ENCODE results near the gene TUBAL3. TPM values are rescaled to one million over a fixed set of nuclear protein-coding genes. Genes with fewer than 3 reads are reported as not detected.
"Not testable (repeated sequence)": the region's sequence is repeated elsewhere in the genome, so short reads cannot be mapped to it uniquely, and the experiment has no call there.

TUBAL3 gene
- total and polyA plus RNA-seq, 5 donors = 0.43 to 1.7 (median 1.0) TPM

- Histone ChIP-seq H3K4me3 (ENCODE audit: low read length) (no peak overlapping the region), H3K9me3 (ENCODE audit: control insufficient read depth, low read length) (no peaks in the 10 kb centered on the region), H3K4me1 (ENCODE audit: control insufficient read depth, insufficient read depth, low read length) (no peaks in the 10 kb centered on the region), H3K27me3 (ENCODE audit: control insufficient read depth, insufficient read depth) (no peaks in the 10 kb centered on the region), H3K27ac (ENCODE audit: low read length) (no peak overlapping the region)
- WGBS = 77% methylated on average over 9 of the region's 9 CpGs
- ATAC-seq (no peak), DNase-seq (no peak)
- intact Hi-C loops (cut with DNase I) = no loop called here
Measured at GRCh38 chr10:5400468-5401240, 4.0 kb downstream of the TUBAL3 start.

DNA sequence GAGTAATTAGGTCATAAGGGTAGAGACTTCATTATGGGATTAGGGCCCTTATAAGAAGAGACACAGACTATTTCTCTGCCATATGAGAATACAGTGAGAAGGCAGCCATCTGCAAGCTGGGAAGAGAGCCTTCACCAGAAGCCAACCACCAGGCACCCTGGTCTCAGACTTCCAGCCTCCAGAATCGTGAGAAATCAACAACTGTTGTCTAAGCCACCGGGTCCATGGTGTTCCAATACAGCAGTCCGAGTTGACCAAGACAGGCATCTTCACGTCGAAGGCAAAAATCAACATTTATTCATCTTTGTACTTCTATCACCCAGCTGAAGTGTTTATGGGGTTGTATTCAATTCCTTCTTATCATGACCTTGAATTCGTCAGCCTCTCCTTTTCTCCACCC is 5.3 kb downstream of the TUBAL3 start:
- 77% methylated on average over 6 of the region's 6 CpGs for WGBS
- Histone ChIP-seq H3K9me3 (ENCODE audit: control insufficient read depth, low read length) (no peaks in the 10 kb centered on the region), H3K4me1 (ENCODE audit: control insufficient read depth, insufficient read depth, low read length) (no peaks in the 10 kb centered on the region), H3K4me3 (ENCODE audit: low read length) (no peak overlapping the region), H3K27ac (ENCODE audit: low read length) (no peak overlapping the region), H3K27me3 (ENCODE audit: control insufficient read depth, insufficient read depth) (no peaks in the 10 kb centered on the region)
- DNase-seq (no peak), ATAC-seq (no peak)
- intact Hi-C loops (cut with DNase I) = no loop called here

DNA sequence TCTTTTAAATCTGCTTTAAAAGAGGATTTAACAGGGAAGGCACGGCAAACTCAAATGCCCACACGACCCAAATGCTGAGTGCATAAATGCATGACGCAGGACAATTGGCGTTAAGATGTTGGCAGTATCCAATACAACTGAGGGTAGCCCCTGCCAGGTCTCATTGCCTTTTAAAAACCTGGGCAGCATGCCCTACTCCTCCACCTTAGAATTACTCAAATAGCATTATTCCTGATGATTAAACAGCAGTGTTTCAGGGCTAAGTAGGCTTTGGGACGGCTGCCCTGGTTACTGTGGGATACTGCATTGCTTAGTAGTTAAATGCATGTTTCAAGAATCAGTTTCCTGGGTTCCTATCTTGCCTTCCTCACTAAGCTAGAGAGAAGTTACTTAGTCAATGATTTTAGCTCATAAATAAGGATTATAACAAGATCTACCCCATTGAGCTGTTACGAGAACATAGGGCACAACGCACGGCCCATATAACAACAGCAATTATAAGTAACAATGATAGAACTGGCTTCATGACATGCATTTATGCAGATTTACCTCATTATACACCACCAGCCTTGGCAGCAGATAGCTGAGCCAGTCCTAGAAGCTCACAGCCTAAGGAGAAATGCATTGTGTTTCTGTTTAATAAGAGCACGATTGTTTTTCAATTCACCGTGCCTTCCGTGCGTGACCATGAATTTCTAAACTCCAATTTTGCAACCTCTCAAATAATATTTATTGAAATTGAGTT is 7.9 kb downstream of the TUBAL3 start:
- 92% methylated on average over 12 of the region's 12 CpGs for WGBS

DNA sequence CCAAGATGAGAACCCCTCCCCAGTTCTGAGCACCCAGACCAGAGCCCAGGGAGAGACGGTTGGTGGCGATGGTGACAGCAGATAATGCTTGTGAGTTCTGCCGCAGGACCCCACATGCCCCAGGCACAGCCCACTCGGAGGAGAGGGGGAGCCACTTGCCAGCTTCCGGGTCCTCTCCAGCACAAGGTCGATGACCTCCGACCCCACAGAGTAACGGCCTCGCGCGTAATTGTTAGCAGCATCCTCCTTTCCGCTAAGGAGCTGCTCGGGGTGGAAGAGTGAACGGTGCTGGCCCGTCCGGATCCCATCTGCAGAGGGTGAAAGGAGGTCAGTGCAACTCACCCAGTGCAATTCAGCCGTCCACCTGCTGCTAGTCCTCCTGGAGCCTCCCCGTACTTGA is 9.5 kb downstream of the TUBAL3 start:
- no peak overlapping the region for H3K27ac ChIP-seq (ENCODE audit: low read length)
- ATAC-seq = no peak
- no peak overlapping the region for H3K4me3 ChIP-seq (ENCODE audit: low read length)
- intact Hi-C loops (cut with DNase I) = no loop called here
- no peaks in the 10 kb centered on the region for H3K4me1 ChIP-seq (ENCODE audit: control insufficient read depth, insufficient read depth, low read length)
- H3K27me3 ChIP-seq (ENCODE audit: control insufficient read depth, insufficient read depth) = no peaks in the 10 kb centered on the region
- WGBS = 90% methylated on average over 18 of the region's 18 CpGs
- H3K9me3 ChIP-seq (ENCODE audit: control insufficient read depth, low read length) = no peaks in the 10 kb centered on the region
- DNase-seq = no peak

More for the DNA sequence above, 7.9 kb downstream of the TUBAL3 start:
- no peak for DNase-seq
- no peaks in the 10 kb centered on the region for H3K27me3 ChIP-seq (ENCODE audit: control insufficient read depth, insufficient read depth)
- ATAC-seq = no peak
- intact Hi-C loops (cut with DNase I) = no loop called here
- H3K4me3 ChIP-seq (ENCODE audit: low read length) = no peak overlapping the region
- no peak overlapping the region for H3K27ac ChIP-seq (ENCODE audit: low read length)
- H3K9me3 ChIP-seq (ENCODE audit: control insufficient read depth, low read length) = no peaks in the 10 kb centered on the region
- no peaks in the 10 kb centered on the region for H3K4me1 ChIP-seq (ENCODE audit: control insufficient read depth, insufficient read depth, low read length)

DNA sequence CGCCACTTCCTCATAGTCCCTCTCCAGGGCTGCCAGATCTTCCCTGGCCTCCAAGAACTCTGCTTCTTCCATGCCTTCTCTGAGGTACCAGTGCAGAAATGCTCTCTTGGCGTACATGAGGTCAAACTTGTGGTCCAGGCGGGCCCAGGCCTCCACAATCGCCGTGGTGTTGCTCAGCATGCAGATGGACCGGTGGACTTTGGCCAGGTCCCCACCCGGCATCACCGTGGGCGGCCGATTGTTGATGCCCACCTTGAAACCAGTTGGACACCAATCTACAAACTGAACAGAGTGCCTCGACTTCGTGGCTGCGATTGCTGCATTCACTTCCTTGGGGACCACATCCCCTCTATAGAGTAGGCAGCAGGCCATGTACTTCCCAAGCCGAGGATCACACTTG is 11.1 kb downstream of the TUBAL3 start:
- no peak overlapping the region for H3K27ac ChIP-seq (ENCODE audit: low read length)
- WGBS = 94% methylated on average over 14 of the region's 14 CpGs
- no peak overlapping the region for H3K4me3 ChIP-seq (ENCODE audit: low read length)
- DNase-seq = no peak
- no peaks in the 10 kb centered on the region for H3K27me3 ChIP-seq (ENCODE audit: control insufficient read depth, insufficient read depth)
- intact Hi-C loops (cut with DNase I) = no loop called here
- no peaks in the 10 kb centered on the region for H3K9me3 ChIP-seq (ENCODE audit: control insufficient read depth, low read length)
- ATAC-seq = no peak
- no peaks in the 10 kb centered on the region for H3K4me1 ChIP-seq (ENCODE audit: control insufficient read depth, insufficient read depth, low read length)

- peak in 1 of 2 donors; percentile 61 for ATAC-seq
- intact Hi-C loops (cut with DNase I) = no loop called here
- 74% methylated on average over 3 of the region's 3 CpGs for WGBS
- Histone ChIP-seq H3K27ac (ENCODE audit: low read length) (no peak overlapping the region), H3K9me3 (ENCODE audit: control insufficient read depth, low read length) (no peaks in the 10 kb centered on the region), H3K4me1 (ENCODE audit: control insufficient read depth, insufficient read depth, low read length) (no peaks in the 10 kb centered on the region), H3K27me3 (ENCODE audit: control insufficient read depth, insufficient read depth) (no peaks in the 10 kb centered on the region), H3K4me3 (ENCODE audit: low read length) (no peak overlapping the region)
- no peak for DNase-seq
Measured at GRCh38 chr10:5391790-5392189, 12.8 kb downstream of the TUBAL3 start.

- Histone ChIP-seq H3K4me1 (ENCODE audit: control insufficient read depth, insufficient read depth, low read length) (no peaks in the 10 kb centered on the region), H3K9me3 (ENCODE audit: control insufficient read depth, low read length) (no peaks in the 10 kb centered on the region), H3K27me3 (ENCODE audit: control insufficient read depth, insufficient read depth) (no peaks in the 10 kb centered on the region), H3K27ac (ENCODE audit: low read length) (no peak overlapping the region), H3K4me3 (ENCODE audit: low read length) (no peak overlapping the region)
- ATAC-seq (no peak), DNase-seq (no peak)
- 97% methylated on average over 1 of the region's 1 CpG for WGBS
- intact Hi-C loops (cut with DNase I) = no loop called here
Measured at GRCh38 chr10:5390607-5391205, 13.9 kb downstream of the TUBAL3 start.

DNA sequence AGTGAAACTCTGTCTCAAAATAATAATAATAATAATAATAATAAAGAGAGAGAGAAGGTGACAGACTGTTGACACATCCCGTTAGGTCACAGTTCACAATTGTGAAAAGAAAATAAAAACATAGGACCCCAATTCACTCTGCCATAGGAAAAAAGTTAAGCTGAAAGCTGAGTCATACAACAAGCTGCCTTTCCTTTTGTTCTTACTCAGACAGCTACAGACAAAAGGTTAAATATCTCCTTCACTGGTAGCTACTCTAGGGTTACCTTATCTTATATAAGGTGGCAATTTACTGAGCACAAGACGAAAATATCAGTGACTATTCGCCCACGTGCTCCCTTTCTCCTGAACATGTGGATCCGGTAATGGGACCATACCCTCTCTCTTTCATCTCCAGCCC is 17.5 kb downstream of the TUBAL3 start:
- intact Hi-C loops (cut with DNase I) = loop anchor here in 1 of 4 donors (5.0 kb wide), 1 partner anchor 540 kb away; no protein-coding TSS in a partner anchor
- WGBS = 83% methylated on average over 5 of the region's 5 CpGs

DNA sequence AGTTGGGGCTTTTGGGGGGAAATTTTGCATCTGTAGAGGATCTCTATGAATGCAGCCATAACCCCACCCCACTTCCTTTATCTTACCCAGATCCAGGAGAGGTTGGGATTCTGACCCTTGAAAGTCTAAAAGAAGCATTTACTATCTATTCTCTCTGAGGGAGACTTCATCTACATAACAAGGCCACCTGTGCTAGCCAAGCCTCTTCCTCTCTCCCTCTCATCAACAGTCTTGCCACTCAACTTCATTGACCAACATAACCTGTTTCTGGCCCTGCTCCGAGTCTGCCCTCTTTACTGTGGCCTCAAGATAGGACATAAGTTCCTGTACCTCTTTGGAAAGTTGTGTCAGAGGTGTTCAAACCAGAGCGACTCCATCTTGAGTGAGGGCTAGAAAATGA is 19.4 kb downstream of the TUBAL3 start:
- Histone ChIP-seq H3K27me3 (ENCODE audit: control insufficient read depth, insufficient read depth) (no peaks in the 10 kb centered on the region), H3K4me1 (ENCODE audit: control insufficient read depth, insufficient read depth, low read length) (no peaks in the 10 kb centered on the region), H3K9me3 (ENCODE audit: control insufficient read depth, low read length) (no peaks in the 10 kb centered on the region), H3K4me3 (ENCODE audit: low read length) (no peak overlapping the region), H3K27ac (ENCODE audit: low read length) (no peak overlapping the region)
- ATAC-seq (no peak), DNase-seq (no peak)
- intact Hi-C loops (cut with DNase I) = loop anchor here in 1 of 4 donors (5.0 kb wide), 1 partner anchor 538 kb away; no protein-coding TSS in a partner anchor
- WGBS = 82% methylated on average over 2 of the region's 2 CpGs

More for the DNA sequence above, 17.5 kb downstream of the TUBAL3 start:
- H3K27ac ChIP-seq (ENCODE audit: low read length) = no peak overlapping the region
- H3K9me3 ChIP-seq (ENCODE audit: control insufficient read depth, low read length) = no peaks in the 10 kb centered on the region
- no peak for DNase-seq
- no peak overlapping the region for H3K4me3 ChIP-seq (ENCODE audit: low read length)
- ATAC-seq = no peak
- no peaks in the 10 kb centered on the region for H3K27me3 ChIP-seq (ENCODE audit: control insufficient read depth, insufficient read depth)
- H3K4me1 ChIP-seq (ENCODE audit: control insufficient read depth, insufficient read depth, low read length) = no peaks in the 10 kb centered on the region

DNA sequence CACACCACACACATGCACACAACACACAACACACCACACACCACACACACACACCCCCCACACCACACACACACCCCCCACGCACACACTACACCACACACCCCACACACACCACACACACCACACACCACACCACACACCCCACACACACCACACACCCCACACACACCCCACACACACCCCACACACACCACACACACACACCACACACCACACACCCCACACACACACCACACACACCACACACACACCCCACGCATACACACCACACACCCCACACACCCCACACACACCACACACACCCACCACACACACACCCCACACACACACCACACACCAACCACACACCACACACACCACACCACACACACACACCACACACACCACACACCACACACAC is 23.4 kb downstream of the TUBAL3 start:
- Histone ChIP-seq H3K4me3 (ENCODE audit: low read length) (no peak overlapping the region), H3K9me3 (ENCODE audit: control insufficient read depth, low read length) (no peaks in the 10 kb centered on the region), H3K4me1 (ENCODE audit: control insufficient read depth, insufficient read depth, low read length) (no peaks in the 10 kb centered on the region), H3K27me3 (ENCODE audit: control insufficient read depth, insufficient read depth) (no peaks in the 10 kb centered on the region), H3K27ac (ENCODE audit: low read length) (no peak overlapping the region)
- ATAC-seq (peak in 1 of 2 donors; percentile 23), DNase-seq (no peak)
- 93% methylated on average over 2 of the region's 2 CpGs for WGBS
- intact Hi-C loops (cut with DNase I) = no loop called here

DNA sequence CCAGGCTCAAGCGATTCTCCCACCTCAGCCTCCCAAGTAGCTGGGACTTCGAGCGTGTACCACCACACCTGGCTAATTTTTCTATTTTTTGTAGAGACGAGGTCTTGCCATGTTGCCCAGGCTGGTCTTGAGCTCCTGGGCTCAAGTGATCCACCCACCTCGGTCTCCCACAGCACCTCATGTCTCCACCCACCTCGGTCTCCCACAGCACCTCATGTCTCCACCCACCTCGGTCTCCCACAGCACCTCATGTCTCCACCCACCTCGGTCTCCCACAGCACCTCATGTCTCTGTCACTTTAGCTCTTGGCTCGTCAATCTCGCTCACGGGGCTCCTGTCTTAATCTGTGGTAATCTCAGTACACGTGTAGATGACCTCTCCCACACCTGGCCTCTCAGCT is 24.2 kb downstream of the TUBAL3 start:
- H3K4me3 ChIP-seq (ENCODE audit: low read length); DNase-seq; intact Hi-C loops (cut with DNase I); H3K27me3 ChIP-seq (ENCODE audit: control insufficient read depth, insufficient read depth); H3K4me1 ChIP-seq (ENCODE audit: control insufficient read depth, insufficient read depth, low read length); H3K27ac ChIP-seq (ENCODE audit: low read length); H3K9me3 ChIP-seq (ENCODE audit: control insufficient read depth, low read length); ATAC-seq: not testable (repeated sequence)
- 91% methylated on average over 12 of the region's 12 CpGs for WGBS

All from right cardiac atrium (tissue), 5 donors.